Measurements from ENCODE around the gene TERB2.
"Not testable (repeated sequence)": the region's sequence is repeated elsewhere in the genome, so short reads cannot be mapped to it uniquely, and the experiment has no call there.

Gene TERB2, protein sequence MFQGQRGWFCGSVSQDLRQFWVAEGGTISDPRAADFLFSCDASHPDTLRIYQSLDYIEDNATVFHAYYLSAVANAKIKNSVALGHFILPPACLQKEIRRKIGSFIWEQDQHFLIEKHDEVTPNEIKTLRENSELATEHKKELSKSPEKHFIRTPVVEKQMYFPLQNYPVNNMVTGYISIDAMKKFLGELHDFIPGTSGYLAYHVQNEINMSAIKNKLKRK

DNA sequence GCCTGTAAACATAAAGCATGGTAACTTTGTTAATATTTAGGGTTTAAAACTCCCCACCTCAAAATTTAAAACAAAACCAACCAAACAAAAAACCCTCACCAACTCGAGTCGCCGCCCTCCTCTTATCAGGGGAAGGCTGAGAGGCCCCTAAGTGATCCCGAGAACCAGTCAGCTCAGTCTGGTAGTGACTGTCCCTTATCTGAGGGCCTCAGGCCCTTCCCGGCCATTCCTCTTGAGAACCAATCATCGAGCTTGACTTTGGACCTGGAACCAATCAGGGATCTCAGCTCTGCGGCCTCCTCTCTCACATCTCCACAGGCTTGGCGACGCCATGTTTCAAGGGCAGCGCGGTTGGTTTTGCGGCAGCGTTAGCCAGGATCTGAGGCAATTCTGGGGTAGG lies at the start of gene TERB2:
TERB2 (plus strand) TSS at position 300 of the 400 bp plus-strand sequence; CDS start at position 332, 32 bp downstream.
- DNase-seq, result no peak

DNA sequence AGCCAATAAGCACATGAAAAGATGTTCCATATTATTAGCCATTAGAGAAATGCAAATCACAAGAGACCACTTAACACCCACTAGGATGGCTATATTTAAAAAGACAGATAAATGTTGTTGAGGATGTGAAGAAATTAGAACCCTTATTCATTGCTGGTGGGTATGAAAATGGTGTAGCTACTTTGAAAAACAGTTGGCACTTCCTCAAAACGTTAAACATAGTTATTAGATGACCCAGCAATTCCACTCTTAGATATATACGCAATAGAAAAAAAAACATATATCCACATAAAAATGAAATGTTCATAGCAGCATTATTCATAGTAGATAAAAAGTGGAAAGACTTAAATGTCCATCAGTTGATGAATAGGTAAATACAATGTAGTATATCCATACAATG lies 47.1 kb upstream of the TERB2 start:
- DNase-seq, result no peak

DNA sequence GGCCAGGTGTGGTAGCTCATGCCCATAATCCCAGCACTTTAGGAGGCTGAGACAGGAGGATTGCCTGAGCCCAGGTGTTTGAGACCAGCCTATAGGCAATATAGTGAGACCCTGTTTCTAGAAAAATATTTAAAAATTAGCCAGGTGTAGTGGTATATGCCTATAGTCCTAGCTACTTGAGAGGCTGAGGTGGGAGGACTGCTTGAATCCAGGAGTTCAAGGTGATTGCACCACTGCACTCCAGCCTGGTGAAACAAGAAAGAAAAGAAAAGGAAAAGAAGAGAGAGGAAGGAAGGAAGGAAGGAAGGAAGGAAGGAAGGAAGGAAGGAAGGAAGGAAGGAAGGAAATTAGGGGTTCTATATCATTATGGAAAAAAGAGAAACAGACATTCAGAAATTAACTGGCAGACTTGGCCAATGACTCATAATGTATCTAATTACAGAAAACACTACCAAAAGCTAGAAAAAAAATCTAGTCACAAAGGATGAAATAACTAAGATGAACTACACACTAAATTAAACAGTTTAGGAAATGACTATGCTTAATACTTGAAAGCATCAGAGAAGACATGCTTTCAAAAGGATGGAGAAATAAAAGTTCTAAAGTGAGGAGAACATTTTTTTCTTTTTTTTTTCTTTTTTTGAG lies 45.4 kb upstream of the TERB2 start:
- DNase-seq, result no peak

DNA sequence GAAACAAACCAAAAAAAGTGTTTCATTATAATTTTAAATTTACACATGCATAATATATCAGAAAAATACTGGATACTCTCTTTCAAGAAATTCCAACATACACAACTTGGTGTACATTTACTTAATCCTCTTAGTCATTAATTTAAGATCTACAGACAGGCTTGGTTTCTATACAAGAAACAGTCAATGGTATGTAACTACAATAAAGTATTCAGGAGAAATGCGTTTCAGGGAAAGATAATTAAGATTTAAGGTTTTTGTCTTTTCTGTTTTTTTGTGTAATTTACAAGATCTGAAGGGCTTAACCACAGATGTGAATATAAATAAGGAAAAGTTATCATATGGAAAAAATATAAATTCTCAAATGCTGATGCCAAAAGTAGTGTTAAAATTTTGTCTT lies 44.3 kb upstream of the TERB2 start:
- not testable (repeated sequence) for DNase-seq

DNA sequence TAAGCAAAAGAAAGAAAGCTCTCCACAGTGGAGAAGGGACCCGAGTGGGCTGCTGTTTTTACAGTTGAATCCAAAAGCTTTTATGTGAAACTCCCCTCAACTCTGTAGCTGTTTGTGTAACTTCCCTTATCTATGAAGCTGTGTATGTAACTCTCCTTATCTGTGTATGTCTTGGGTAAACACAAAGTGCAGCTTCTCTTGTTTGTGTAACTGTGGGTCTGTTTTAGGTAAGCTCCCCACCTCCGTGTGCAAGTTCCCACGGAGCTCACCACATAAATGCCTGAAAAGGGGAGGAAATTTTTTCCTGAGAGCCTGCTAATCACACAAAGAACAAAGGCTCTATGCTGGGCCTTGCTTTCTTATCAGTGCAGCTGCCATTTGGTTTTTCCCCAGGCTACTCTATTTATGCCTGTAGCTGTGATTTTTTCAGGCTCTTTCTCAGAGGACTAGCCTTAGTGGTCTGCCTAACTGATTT lies 43.5 kb upstream of the TERB2 start:
- not testable (repeated sequence) for DNase-seq

DNA sequence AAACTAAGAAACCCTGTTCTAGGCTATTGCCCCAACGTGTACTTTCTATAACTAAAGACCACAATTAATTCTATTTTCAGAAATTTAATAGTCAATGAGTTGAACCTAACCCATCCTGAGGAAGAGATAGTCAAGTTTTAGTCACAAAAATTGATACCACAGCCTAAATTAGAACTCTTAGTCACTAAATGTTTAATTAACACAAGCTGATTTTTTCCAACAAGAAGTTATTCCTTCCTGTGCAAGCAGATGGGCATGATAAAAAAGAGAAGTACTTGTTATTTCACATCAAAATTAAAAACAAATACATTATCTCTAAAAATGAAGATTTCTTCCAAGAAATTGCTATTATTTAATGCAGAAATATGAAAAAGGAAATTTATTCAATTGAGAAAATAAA lies 38.4 kb upstream of the TERB2 start:
- no peak for DNase-seq

DNA sequence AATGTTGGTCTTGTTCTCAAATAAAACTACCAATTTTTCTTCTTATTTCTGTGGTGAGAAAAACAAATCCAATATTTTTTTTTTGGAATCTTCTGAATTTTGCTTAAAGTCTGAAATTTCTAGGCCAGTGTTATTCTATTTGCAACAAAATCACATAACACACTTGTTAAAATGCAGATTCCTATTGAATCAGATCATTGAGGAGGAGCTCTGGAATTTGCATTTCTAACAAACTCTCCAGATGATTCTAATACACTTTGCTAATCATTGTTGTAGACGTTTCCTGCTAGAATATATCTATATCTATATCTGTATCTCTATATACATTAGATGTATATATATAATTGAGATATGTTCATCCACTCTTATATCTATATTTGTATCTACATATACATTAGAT lies 27.8 kb upstream of the TERB2 start:
- not testable (repeated sequence) for DNase-seq

DNA sequence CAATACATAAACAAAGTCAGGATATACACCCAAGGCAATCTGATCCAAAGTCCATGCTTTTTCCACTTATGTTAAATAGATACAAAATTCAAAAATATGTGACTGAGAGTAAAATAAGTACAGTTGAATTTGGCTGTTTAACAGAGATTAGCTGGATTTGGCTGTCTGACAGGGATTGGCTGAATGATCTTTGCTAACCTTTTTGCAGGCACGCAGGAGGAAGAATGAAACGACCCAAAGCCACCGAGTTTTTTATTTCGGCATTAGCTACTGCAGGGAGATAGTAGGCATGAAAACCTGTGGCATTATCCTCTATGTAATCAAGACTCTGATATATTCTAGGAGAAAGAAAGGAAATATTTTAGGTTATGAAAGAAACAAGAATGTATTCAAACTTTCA lies 26.2 kb upstream of the TERB2 start:
- not testable (repeated sequence) for DNase-seq

DNA sequence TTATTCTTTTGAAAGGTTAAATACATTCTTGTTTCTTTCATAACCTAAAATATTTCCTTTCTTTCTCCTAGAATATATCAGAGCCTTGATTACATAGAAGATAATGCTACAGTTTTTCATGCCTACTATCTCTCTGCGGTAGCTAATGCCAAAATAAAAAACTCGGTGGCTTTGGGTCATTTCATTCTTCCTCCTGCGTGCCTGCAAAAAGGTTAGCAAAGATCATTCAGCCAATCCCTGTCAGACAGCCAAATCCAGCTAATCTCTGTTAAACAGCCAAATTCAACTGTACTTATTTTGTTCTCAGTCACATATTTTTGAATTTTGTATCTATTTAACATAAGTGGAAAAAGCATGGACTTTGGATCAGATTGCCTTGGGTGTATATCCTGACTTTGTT lies 1.8 kb downstream of the TERB2 start:
- not testable (repeated sequence) for DNase-seq

DNA sequence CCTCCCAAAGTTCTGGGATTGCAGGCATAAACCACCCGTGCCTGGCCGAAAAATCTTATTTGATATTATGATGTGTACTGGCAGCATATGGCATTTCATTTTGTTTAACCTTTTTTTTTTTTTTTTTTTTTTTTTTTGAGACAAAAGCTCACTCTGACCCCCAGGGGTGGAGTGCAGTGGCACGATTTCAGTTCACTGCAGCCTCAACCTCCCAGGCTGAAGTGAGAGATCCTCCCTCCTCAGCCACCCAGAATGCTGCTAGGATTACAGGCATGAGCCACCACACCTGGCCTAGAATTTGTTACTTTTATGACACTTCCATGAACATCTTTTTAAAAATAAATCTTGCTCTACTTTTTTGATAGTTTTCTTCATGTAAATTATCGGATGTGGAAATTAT lies 12.0 kb downstream of the TERB2 start:
- DNase-seq, result no peak

DNA sequence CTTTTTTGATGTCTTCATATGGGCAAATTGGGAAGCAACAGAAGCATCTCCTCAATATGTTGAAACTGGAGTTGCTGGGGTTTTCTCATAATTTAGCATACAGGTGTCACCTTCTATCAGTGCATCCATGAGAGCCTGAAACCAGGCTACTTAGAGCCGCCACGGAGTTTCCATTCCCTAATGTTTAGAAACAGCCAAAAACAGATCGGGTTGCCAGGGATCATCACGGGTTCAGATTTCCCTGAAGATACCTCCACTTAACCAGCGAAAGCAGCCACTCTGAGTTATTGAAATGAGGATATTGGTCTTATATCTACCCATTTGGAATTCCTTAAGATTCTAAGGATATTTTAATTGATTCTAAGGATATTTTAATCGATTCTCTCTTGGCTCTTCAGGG lies 14.5 kb downstream of the TERB2 start:
- DNase-seq, result no peak

DNA sequence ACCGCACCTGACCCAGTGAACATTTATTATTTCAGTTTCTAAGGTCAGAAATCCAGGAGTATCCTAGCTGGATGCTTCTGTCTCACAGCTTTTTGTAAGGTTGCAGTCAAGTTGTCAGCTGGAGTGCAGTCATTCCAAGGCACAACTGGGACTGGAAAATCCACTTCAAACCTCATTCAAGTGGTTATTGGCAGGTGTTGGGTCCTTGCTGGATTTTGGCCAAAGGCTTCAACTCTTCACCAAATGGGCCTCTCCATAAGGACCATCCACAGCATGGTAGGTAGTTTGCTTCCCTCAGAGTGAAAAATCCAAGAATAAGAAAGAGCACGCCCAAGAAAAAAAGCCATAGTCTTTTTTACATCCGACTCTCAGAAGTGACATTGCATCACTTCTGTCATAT lies 19.7 kb downstream of the TERB2 start:
- DNase-seq, result not testable (repeated sequence)

DNA sequence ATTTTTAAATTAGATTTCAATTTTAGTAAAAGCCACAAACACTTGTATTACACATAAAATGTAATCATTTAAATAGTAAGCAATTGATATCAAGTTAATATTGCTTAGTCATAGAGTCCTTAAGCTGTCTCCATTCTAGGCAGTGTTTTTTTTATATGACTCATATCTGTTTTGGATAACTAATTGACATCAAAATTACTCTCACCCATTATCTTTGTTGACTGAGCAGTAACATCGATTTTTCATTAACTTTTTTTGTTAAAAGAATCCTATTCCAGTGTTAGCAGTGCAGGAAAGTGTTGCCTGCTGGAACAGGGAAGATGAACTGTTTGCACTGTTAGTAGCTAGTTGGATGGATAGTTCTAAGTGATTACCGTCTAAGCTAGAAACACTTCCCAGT lies 21.3 kb downstream of the TERB2 start:
- DNase-seq, result not testable (repeated sequence)

DNA sequence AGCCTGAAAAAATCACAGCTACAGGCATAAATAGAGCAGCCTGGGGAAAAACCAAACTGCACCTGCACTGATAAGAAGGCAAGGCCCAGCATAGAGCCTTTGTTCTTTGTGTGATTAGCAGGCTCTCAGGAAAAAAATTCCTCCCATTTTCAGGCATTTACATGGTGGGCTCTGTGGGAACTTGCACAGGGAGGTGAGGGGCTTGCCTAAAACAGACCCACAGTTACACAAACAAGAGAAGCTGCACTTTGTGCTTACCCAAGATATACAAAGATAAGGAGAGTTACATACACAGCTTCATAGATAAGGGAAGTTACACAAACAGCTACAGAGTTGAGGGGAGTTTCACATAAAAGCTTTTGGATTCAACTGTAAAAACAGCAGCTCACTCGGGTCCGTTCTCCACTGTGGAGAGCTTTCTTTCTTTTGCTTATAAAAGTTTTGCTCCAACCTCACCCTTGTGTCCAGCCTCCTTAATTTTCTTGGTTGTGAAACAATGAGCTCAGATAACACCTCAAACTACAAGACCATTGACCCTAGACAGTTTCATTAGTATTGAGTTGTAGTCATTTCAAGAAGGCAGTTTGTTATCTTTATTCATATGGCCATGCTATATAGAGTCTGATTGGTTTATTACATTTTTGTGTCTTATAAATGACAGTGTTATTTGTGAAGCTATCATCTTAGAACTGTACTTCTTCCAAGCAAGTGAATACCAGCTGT lies 23.3 kb downstream of the TERB2 start:
- not testable (repeated sequence) for DNase-seq

DNA sequence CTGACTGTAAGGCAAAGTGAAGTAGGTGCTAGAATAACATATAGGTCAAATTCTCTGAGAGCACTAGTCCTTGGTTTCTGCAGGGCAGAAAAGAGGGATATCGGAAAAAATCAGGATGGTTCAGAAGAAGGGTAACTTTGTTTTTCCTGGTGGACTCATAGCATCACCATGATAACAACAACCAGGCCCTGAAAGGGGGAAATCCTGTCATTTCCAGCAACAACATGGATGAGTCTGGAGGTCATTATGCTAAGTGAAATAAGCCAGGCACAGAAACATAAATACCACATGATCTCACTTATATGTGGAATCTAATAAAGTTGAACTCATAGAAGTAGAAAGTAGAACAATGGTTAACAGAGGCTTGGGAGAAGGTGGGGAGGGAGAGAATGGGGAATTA lies 27.7 kb downstream of the TERB2 start:
- not testable (repeated sequence) for DNase-seq

DNA sequence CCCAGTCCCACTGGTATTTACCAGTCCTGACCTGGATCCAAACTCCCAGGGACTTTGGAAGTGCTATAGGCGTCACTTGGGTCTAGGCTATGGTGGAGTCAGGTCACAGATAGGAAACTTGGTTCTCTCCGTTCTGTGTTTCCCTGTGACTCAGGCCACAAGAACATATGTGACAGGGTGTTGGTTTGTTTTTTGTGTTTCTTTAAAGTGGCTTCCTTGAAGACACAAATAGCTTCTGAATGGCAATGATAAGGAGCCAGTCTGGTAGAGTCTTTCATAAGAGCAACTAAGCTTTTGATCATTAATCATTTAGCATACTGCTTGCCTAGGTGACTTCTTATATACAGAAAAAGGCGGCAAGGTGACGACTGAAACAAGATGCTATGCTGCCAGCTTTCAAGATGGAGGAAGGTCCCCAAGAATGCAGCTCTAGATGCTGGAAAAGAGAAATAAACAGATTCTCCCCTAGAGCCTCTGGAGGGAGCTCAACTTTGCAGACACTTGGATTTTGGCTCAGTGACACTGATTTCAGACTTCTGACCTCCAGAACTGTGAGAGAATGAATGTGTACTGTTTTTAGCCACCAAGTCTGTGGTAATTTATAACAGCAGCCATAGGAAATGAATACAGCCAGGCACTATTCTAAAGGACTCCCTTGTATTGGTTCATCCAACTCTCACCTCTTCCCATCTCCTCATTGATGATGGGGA lies 30.0 kb downstream of the TERB2 start:
- DNase-seq, result not testable (repeated sequence)

DNA sequence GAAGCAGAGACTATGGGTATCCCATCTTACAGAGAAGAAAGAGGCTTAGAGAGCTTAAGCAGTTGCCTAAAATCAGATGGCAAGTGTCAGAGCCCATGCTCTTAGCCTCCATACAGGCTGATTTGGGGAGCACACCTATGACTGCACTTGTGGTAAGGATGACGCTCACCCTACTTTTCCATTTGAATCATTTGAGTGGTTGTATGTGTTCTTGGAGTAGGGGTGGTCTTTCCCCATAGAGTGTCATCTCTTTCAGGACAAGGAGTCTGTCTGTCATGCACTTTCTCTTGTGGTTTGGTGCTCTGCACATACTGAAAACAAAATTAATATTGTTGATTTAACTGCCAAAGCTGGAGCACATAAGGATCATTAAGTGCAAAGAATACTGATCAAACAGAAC lies 31.2 kb downstream of the TERB2 start:
- DNase-seq, result not testable (repeated sequence)

DNA sequence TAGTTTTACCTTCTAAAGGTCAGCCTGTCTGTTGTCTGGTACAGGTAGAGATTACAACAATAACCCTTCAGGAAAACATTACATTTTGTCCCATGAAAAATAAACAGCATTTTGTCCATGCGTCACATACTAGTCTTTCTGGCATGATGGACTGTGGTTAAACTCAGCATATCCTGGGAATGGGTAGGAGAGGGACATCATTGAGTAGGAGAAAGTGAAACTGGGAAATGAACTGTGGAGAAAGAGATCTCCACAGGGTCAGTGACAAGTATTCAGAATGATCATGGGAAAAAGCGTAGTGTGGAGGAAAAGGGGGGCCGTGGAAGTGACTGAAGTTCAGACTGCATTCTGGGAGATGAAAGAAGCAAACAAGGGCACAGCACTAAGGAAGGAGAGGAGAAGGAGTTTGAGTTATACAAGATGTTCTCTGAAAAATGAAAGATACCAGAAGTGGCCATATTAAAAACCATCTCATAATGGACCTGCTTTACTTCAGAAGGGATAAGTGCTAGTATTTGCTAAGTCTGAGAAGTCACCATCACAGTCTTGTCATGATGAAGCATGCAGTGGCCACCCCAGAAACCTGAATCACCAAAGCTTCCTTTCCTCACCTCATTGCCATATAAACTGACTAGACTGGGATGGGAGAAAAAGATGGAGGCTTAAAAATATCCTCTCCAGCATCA lies 31.8 kb downstream of the TERB2 start:
- not testable (repeated sequence) for DNase-seq

DNA sequence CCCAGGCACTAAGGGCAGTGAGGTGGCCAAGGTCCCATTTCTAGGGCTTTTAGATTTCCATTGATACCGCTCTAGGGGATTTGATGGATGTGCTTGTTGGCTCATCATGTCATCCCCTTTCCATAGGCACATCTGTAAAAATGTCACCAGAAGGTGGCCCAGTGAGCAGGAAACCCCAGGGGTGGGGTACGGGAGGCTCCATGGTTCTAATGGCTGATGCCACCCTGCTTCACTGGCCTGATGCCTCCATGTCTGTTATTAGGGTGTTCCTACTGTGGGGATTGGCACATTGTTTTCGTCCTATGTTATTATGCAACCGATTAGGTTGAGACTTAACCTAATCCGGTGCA lies 32.4 kb downstream of the TERB2 start:
- not testable (repeated sequence) for DNase-seq

DNA sequence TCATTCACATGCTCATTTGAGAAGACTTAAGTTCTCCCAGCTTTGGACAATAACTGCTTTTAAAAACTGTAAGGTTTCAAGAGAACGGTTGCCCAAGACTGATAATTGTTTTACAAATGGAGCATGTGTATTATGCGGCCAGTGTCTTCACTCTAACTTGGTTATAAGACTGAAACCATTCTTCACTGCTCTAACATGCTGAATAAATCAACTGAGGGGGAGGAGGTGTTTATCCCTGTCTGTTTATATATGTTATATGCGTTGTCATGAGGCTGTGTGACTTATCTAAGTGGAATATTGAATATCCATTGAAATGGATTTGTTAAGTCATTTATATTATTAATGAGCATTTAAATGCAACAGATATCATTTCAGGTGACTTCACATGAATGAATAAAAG lies 41.1 kb downstream of the TERB2 start:
- DNase-seq, result not testable (repeated sequence)

DNA sequence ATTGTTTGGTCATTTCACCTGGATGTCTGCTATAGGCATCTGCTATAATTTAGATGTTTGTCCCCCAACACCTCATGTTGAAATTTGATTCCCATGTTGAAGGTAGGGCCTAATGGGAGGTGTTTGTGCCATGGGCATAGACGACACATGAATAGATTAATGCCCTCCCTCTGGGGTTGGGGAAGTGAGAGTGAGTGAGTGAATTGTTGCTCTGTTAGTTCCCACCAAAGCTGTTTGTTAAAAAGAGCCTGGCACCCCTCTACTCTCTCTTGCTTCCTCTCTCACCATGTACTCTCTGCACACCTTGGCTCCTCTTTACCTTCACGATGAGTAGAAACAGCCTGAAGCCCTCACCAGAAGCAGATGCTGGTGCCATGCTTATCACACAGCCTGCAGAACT lies 42.6 kb downstream of the TERB2 start:
- no peak for DNase-seq

DNA sequence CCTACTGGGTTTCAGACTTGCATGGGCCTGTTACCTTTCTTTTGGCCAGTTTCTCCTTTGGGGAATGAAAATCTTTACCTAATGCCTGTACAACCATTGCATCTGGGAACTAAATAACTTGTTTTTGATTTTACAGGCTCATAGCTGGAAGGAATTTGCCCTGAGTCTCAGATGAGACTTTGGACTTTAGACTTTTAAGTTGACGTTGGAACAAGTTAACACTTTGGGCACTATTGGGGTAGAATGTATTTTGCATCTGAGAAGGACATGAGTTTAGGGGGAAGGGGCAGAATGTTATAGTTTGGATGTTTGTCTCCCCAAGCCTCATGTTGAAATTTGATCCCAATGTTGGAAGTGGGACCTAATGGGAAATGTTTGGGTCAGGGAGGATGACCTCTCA lies 44.7 kb downstream of the TERB2 start:
- not testable (repeated sequence) for DNase-seq

Measured in femur (tissue), 1 donor.